Pancreas (tissue), 10 donors: ENCODE results near the gene TIMP4. TPM values are rescaled to one million over a fixed set of nuclear protein-coding genes. Genes with fewer than 3 reads are reported as not detected.

Source experiments
- ATAC-seq, 4 donors: fragments of 200-7000 bp; cut with Tn5 transposase; one replicate each; pipeline versions ENCODE4 v1.8.0 to v1.9.1; 2020; ENCODE audit warnings: mild to moderate bottlenecking in 4 of 4, moderate library complexity in 4 of 4
- DNase-seq, 6 donors: peaks; one replicate each; pipeline ENCODE4 v3.0.0-alpha.2; 2020
- FAIRE-seq: peaks from 2 replicates; lab custom pipeline; 2012; peaks lifted over from hg19 to GRCh38; lab: Jason Lieb, UNC
- H3K27ac ChIP-seq, 4 donors: fragments of 200-600 bp; sonication (generic); 1 replicate in 3 of 4; 2 replicates in 1 of 4; pipeline versions ENCODE4 v1.5.0 to v1.8.0; 2020
- H3K27me3 ChIP-seq, 4 donors: fragments of 200-600 bp; one replicate each; pipeline ENCODE4 v1.8.0; 2021
- H3K36me3 ChIP-seq, 3 donors: fragments of 200-600 bp; sonication (generic) in 1 of 3; one replicate each; pipeline versions ENCODE4 v1.5.0 to v1.8.0; 2020 to 2021
- H3K4me1 ChIP-seq, 3 donors: fragments of 200-600 bp; one replicate each; pipeline ENCODE4 v1.8.0; 2021
- H3K4me3 ChIP-seq, 4 donors: fragments of 200-600 bp; sonication (generic) in 2 of 4; one replicate each; pipeline versions ENCODE4 v1.5.0 to v1.8.0; 2020 to 2021
- H3K9me3 ChIP-seq, 4 donors: fragments of 200-600 bp; one replicate each; pipeline ENCODE4 v1.8.0; 2021
- WGBS, 2 donors: extraction: QIAGEN DNeasy Blood & Tissue Kit; methylation state at CpG; one replicate each; pipeline ENCODE4 v1.1.7; 2013; 5-methylcytosine and 5-hydroxymethylcytosine counted together
- intact Hi-C, 3 donors: fragments of 100-400 bp; cut with DNase I; formaldehyde crosslinking; loops; one replicate each; pipeline versions ENCODE4 v1.11.1 to v1.14.2; 2022
- polyA plus RNA-seq, 2 donors: library from polyadenylated mRNA; stranded (reverse); fragments of 200-250 nt; gene quantifications; one replicate each; pipeline ENCODE4 v1.2.3, GENCODE V29; 2013
- total RNA-seq, 6 donors: library from RNA; stranded (reverse); fragmentation: NEBNext Ultra II Directional in 4 of 6; extraction: Animal tissue kit (Norgen Biotek cat#: 25700) in 4 of 6; gene quantifications; one replicate each; pipeline versions ENCODE4 v1.2.1 to v1.2.4, GENCODE V29; 2021 to 2023
- TF ChIP-seq, protein P1 (sequence below), 4 donors: fragments of 200-600 bp; sonication (generic) in 3 of 4; IDR thresholded peaks; one replicate each; pipeline versions ENCODE4 v1.5.0 to v1.8.0; 2021; ENCODE audit warnings: antibody characterized with exemption in 4 of 4
- donor health status: healthy with polysubstance abuse.
- donor health status: DM: no; HTN: no; CAD: no; lungs with moderate emphysema.
- donor health status: DM: no; HTN: no; CAD: no.
- donor health status: control.
- donor health status: control.
- donor health status: Bipolar disorder and iron deficiency.
- donor health status: DM: yes; HTN: yes; CAD: no.
- donor health status: DM: no; HTN: no; CAD: no.
- donor health status: DM: no; HTN: no; CAD: no.
- donor health status: DM: yes; HTN: yes; CAD: no.

TIMP4 gene
- total and polyA plus RNA-seq, 8 donors, result 0.12 to 4.6 (median 1.4) TPM

DNA sequence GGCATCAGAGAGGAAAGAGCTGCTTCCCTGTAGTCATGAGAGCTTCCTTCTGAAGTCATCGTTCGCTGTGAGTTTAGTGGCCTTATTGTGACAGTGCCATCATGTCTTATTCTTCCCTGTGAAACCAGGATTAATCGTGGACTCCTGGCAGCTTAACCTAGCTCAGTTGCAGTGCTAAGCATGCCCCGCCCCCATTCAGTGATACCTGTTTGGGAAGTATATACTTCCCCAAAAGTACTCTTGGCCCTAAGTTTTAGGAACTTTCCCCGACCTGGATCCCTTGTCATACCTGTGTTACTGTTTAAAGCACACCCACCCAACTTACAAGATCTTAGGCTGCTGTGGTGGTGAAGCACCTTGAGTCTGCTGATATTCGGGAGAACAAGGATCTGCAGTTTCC, 32.1 kb upstream of the TIMP4 start:
- Histone ChIP-seq H3K27me3 (no peaks in the 10 kb centered on the region), H3K27ac (no peak overlapping the region), H3K4me3 (no peak overlapping the region), H3K36me3 (no peaks in the 10 kb centered on the region), H3K9me3 (no peaks in the 10 kb centered on the region), H3K4me1 (peaks cover 0 to 2% (median 0%) of the 10 kb centered on the region in 3 donors)
- WGBS, 2 donors, result 75 to 86% methylated on average over 6 of the region's 6 CpGs
- ATAC-seq (no peak), DNase-seq (no peak), FAIRE-seq (no peak)
- TF ChIP-seq, protein P1, sequence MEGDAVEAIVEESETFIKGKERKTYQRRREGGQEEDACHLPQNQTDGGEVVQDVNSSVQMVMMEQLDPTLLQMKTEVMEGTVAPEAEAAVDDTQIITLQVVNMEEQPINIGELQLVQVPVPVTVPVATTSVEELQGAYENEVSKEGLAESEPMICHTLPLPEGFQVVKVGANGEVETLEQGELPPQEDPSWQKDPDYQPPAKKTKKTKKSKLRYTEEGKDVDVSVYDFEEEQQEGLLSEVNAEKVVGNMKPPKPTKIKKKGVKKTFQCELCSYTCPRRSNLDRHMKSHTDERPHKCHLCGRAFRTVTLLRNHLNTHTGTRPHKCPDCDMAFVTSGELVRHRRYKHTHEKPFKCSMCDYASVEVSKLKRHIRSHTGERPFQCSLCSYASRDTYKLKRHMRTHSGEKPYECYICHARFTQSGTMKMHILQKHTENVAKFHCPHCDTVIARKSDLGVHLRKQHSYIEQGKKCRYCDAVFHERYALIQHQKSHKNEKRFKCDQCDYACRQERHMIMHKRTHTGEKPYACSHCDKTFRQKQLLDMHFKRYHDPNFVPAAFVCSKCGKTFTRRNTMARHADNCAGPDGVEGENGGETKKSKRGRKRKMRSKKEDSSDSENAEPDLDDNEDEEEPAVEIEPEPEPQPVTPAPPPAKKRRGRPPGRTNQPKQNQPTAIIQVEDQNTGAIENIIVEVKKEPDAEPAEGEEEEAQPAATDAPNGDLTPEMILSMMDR (IDR thresholded peaks at IDR 0.05), result no peak
- intact Hi-C loops, result no loop called here

DNA sequence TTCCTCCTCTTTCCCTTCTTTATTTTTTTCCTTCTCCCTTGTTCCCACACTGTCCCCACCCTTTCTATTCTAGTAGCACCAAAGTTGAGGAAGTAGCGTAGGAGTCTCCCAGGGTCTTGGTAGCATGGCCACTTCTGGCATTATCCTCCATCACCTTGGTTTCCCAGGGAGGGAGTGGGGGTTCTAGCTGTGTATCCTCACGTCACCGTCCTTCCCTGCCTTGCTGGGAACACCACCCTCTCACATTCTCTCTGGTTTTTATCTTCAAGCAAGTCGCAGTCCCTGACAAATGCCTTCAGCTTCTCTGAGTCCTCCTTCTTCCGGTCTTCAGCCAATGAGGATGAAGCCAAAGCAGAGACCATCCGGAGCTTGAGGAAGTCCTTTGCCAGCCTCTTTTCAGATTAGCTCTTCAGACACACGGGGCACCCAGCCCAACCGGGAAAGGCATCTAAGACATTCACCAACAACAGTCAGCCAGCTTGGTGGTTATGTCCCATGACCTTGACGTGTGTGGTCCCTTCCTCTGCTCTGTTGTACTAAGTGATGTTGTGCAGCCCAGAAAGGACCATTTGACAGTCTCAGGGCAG, 31.6 kb upstream of the TIMP4 start:
- 71 to 80% methylated on average over 9 of the region's 9 CpGs for WGBS, 2 donors
- FAIRE-seq (no peak), ATAC-seq (no peak), DNase-seq (no peak)
- TF ChIP-seq, protein P1 (IDR thresholded peaks at IDR 0.05), result no peak
- Histone ChIP-seq H3K4me3 (no peak overlapping the region), H3K27ac (no peak overlapping the region), H3K27me3 (no peaks in the 10 kb centered on the region), H3K36me3 (no peaks in the 10 kb centered on the region), H3K4me1 (peaks cover 0 to 2% (median 0%) of the 10 kb centered on the region in 3 donors), H3K9me3 (no peaks in the 10 kb centered on the region)
- intact Hi-C loops, result no loop called here

DNA sequence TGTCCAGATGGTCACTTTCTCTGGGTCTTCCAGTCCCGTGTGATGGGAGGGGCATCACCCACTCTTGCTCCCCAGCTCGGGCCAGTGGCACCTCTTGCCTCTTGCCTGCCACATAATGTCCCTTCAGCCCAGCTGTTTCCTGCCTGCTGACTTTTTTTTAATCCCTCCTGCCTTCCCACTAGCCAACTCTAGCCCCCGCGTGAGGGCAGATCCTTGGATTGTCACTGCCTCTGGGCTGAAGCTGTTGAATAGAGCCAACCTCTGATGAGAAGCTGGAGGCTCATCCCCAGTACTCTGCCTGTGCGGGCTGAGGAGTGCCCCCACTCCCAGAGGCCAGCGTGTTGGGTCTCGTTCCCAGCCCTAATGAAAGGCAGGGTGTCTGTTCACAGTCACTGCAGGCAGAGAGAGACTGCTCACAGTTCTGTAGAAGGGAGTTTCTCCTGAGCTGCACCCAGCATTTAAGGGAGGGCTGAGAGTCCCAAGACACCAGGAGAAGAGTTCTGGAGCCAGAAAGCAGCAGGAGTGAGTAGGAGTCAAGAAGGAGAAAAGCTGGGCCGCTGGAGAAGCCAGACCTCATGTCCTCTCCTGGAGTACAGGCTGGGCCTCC, 30.1 kb upstream of the TIMP4 start:
- no peak overlapping the region for H3K27ac ChIP-seq

DNA sequence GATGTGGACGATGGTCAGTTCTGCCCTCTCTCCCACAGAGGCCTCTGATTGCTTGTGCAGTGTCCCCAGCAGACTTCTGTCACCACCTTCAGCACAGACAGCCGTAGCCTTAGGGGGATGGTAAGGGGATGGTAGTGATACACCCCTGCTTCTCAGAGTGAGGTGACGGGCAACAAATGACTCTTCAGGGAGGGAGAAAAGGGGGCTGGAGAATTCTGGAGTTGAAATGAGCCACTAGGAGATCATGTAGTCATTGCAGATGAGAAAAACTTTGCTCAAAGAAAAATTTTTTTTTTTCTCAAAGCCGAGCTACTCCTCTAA, 29.6 kb upstream of the TIMP4 start:
- FAIRE-seq (no peak), ATAC-seq (peak in 1 of 4 donors; percentile 19)
- WGBS, 2 donors, result 64 to 75% methylated on average over 4 of the region's 4 CpGs

More for the DNA sequence above, 30.1 kb upstream of the TIMP4 start:
- no peak for ATAC-seq
- H3K4me1 ChIP-seq, result peaks cover 0 to 2% (median 0%) of the 10 kb centered on the region in 3 donors
- TF ChIP-seq, protein P1 (IDR thresholded peaks at IDR 0.05), result no peak
- H3K27me3 ChIP-seq, result no peaks in the 10 kb centered on the region
- H3K36me3 ChIP-seq, result no peaks in the 10 kb centered on the region
- DNase-seq, result no peak
- H3K4me3 ChIP-seq, result no peak overlapping the region
- FAIRE-seq, result no peak
- intact Hi-C loops, result no loop called here
- WGBS, 2 donors, result 59 to 70% methylated on average over 8 of the region's 8 CpGs
- no peaks in the 10 kb centered on the region for H3K9me3 ChIP-seq

More for the DNA sequence above, 29.6 kb upstream of the TIMP4 start:
- H3K4me3 ChIP-seq, result no peak overlapping the region
- H3K27me3 ChIP-seq, result no peaks in the 10 kb centered on the region
- no peaks in the 10 kb centered on the region for H3K9me3 ChIP-seq
- intact Hi-C loops, result no loop called here
- H3K36me3 ChIP-seq, result no peaks in the 10 kb centered on the region
- peak overlapping the region in 1 of 4 donors; percentile 9 for H3K27ac ChIP-seq
- no peak for DNase-seq
- TF ChIP-seq, protein P1 (IDR thresholded peaks at IDR 0.05), result no peak
- peaks cover 0 to 2% (median 0%) of the 10 kb centered on the region in 3 donors for H3K4me1 ChIP-seq
